T-helper 2 cell treated with Interferon-gamma antibody and Interleukin-4, amounts not matched to agents 5 μg/mL and 100 μg/mL, for 36 hours (primary cell): Measurements from ENCODE around the gene SMAD6.

Experiments
- DNase-seq: peaks from one replicate; pipeline ENCODE4 v3.0.0; 2021; ENCODE audit warnings: low spot score
- H3K27ac Mint-ChIP-seq: one replicate; pipeline ENCODE4 v1.8.0; 2021; ENCODE audit warnings: mild to moderate bottlenecking, mixed read lengths
- H3K27me3 Mint-ChIP-seq: one replicate; pipeline ENCODE4 v1.8.0; 2021; ENCODE audit warnings: low read depth, mixed read lengths
- H3K36me3 Mint-ChIP-seq: one replicate; pipeline ENCODE4 v1.8.0; 2021; ENCODE audit warnings: low read depth, mixed read lengths
- H3K4me1 Mint-ChIP-seq: one replicate; pipeline ENCODE4 v1.8.0; 2021; ENCODE audit warnings: low read depth, mixed read lengths
- H3K4me3 Mint-ChIP-seq: one replicate; pipeline ENCODE4 v1.8.0; 2022; ENCODE audit warnings: mild to moderate bottlenecking, moderate library complexity, mixed read lengths
- H3K9me3 Mint-ChIP-seq: one replicate; pipeline ENCODE4 v1.8.0; 2021; ENCODE audit warnings: mixed read lengths

Gene SMAD6

GRCh38 chr15:66763186-66764071 is 61.4 kb downstream of the SMAD6 start:
- Mint-ChIP-seq H3K27me3 (peaks cover 38% of the 10 kb centered on the region), H3K36me3 (no peaks in the 10 kb centered on the region), H3K27ac (no peak overlapping the region), H3K4me1 (peaks cover 2% of the 10 kb centered on the region), H3K4me3 (no peak overlapping the region), H3K9me3 (no peaks in the 10 kb centered on the region)
- no peak for DNase-seq

GRCh38 chr15:66764072-66764786 is 62.2 kb downstream of the SMAD6 start:
- peaks cover 38% of the 10 kb centered on the region for H3K27me3 Mint-ChIP-seq

GRCh38 chr15:66765478-66766281 is 63.6 kb downstream of the SMAD6 start:
- no peak for DNase-seq
- no peaks in the 10 kb centered on the region for H3K36me3 Mint-ChIP-seq
- no peaks in the 10 kb centered on the region for H3K9me3 Mint-ChIP-seq
- H3K4me3 Mint-ChIP-seq, result no peak overlapping the region
- peaks cover 38% of the 10 kb centered on the region for H3K27me3 Mint-ChIP-seq
- H3K4me1 Mint-ChIP-seq, result peaks cover 2% of the 10 kb centered on the region
- H3K27ac Mint-ChIP-seq, result no peak overlapping the region

More at GRCh38 chr15:66764072-66764786, 62.2 kb downstream of the SMAD6 start:
- no peaks in the 10 kb centered on the region for H3K9me3 Mint-ChIP-seq
- DNase-seq, result no peak
- H3K4me3 Mint-ChIP-seq, result no peak overlapping the region
- peaks cover 2% of the 10 kb centered on the region for H3K4me1 Mint-ChIP-seq
- H3K27ac Mint-ChIP-seq, result no peak overlapping the region
- no peaks in the 10 kb centered on the region for H3K36me3 Mint-ChIP-seq

DNA sequence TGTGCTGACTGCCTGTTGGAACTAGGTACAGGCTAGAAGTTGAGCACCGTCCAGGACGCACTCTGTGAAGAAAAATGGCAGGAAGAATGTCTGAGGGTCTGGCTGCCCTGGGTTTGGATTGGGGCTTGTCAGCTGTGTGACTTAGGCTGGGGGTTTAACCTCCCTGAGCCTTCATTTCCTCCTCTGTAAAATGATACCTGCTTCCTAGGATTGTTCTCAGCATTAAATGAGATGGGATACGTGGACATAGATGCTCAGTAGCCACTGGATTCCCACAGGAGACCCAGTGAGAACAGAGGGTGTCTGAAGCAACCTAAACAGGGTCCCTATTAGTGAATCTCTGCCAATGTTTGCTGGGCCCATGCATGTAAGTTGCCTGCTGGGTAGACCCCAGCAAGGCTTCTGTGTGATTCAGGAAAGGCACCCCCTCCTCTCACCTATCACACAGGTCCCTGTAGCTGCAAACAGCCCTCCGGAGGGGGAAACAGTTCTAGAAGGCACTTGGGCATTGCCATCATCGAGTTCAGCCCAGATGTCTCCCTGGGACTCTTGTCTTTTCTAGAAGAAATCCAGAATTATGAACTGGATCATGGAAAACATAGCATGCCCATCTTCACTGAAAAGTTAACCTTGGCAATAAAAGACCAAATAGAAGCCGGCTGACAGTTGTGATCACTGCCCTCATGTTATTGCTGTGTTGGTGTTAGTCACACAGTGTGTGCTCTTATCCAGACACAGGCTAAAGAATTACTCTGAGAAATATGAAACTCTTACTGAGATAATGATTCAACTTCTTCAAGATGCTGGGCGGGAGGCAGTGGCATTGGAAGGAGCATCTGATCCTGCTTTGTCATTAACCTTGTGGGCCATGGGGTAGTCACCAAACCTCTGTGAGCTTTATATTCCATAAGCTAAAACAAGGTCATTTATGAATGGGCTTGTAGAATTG is 64.5 kb downstream of the SMAD6 start:
- Mint-ChIP-seq H3K9me3 (no peaks in the 10 kb centered on the region), H3K4me1 (peaks cover 2% of the 10 kb centered on the region), H3K4me3 (no peak overlapping the region), H3K27me3 (peaks cover 38% of the 10 kb centered on the region), H3K27ac (no peak overlapping the region), H3K36me3 (no peaks in the 10 kb centered on the region)
- no peak for DNase-seq

DNA sequence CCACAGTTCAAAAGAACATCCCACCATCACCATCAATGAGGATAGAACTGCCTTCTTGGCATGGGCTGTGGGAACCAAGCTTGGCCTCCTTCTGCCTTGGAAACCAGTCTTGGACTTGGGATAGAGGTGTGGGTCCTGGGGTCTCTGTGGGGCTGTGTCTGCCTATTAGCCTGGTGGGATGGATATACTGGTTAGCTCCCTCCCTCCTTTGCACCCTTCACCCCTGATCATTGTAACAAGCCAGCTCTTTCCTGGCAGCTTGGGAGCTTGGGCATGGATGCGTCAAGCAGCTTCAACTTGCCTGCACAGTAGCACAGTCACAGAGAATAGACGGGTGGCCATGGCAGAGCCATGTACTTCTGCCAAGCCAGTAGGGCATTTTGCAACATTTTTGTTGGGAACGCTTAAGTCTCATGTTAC is 65.2 kb downstream of the SMAD6 start:
- no peak for DNase-seq
- H3K27ac Mint-ChIP-seq, result no peak overlapping the region
- H3K36me3 Mint-ChIP-seq, result no peaks in the 10 kb centered on the region
- peaks cover 33% of the 10 kb centered on the region for H3K27me3 Mint-ChIP-seq
- H3K4me3 Mint-ChIP-seq, result no peak overlapping the region
- H3K4me1 Mint-ChIP-seq, result peaks cover 2% of the 10 kb centered on the region
- H3K9me3 Mint-ChIP-seq, result no peaks in the 10 kb centered on the region

GRCh38 chr15:66768987-66769386 is 67.0 kb downstream of the SMAD6 start:
- Mint-ChIP-seq H3K4me3 (no peak overlapping the region), H3K36me3 (no peaks in the 10 kb centered on the region), H3K4me1 (peaks cover 2% of the 10 kb centered on the region), H3K27ac (no peak overlapping the region), H3K27me3 (peaks cover 24% of the 10 kb centered on the region), H3K9me3 (no peaks in the 10 kb centered on the region)
- no peak for DNase-seq

GRCh38 chr15:66770518-66771350 is 68.7 kb downstream of the SMAD6 start:
- H3K27ac Mint-ChIP-seq, result no peak overlapping the region
- H3K9me3 Mint-ChIP-seq, result no peaks in the 10 kb centered on the region
- no peaks in the 10 kb centered on the region for H3K36me3 Mint-ChIP-seq

GRCh38 chr15:66771351-66771650 is 69.3 kb downstream of the SMAD6 start:
- H3K4me1 Mint-ChIP-seq, result no peaks in the 10 kb centered on the region
- H3K27me3 Mint-ChIP-seq, result peaks cover 3% of the 10 kb centered on the region
- H3K27ac Mint-ChIP-seq, result no peak overlapping the region
- no peaks in the 10 kb centered on the region for H3K9me3 Mint-ChIP-seq
- H3K4me3 Mint-ChIP-seq, result no peak overlapping the region
- no peaks in the 10 kb centered on the region for H3K36me3 Mint-ChIP-seq
- no peak for DNase-seq

More at GRCh38 chr15:66770518-66771350, 68.7 kb downstream of the SMAD6 start:
- H3K4me1 Mint-ChIP-seq, result peaks cover 1% of the 10 kb centered on the region
- H3K4me3 Mint-ChIP-seq, result no peak overlapping the region
- no peak for DNase-seq
- H3K27me3 Mint-ChIP-seq, result peaks cover 8% of the 10 kb centered on the region

DNA sequence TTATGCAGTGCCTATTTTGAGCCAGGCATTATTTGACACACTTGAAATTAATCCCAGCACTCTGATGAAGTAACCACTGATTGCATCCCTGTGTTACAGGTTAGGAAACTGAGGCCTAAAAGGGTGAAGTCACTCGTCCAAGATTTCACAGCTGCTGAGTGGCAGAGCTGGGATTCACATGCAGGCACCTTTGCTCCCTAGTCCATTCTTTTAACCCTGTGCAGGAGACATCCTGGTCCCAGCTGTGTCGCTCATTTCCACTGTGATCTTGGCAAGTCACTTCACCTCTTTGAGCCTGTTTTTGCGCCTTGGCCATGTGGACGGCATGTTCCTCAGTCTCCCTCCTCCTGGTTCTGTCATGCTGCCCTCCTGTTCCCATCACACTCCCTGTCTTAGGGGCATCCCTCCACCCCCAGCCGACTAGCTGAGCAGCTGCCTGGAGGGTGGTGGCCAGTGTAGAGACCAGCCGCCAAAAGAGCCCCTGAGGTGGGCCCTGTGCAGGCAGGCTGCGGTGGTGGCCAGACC is 70.6 kb downstream of the SMAD6 start:
- Mint-ChIP-seq H3K4me1 (no peaks in the 10 kb centered on the region), H3K9me3 (no peaks in the 10 kb centered on the region), H3K27me3 (no peaks in the 10 kb centered on the region)

DNA sequence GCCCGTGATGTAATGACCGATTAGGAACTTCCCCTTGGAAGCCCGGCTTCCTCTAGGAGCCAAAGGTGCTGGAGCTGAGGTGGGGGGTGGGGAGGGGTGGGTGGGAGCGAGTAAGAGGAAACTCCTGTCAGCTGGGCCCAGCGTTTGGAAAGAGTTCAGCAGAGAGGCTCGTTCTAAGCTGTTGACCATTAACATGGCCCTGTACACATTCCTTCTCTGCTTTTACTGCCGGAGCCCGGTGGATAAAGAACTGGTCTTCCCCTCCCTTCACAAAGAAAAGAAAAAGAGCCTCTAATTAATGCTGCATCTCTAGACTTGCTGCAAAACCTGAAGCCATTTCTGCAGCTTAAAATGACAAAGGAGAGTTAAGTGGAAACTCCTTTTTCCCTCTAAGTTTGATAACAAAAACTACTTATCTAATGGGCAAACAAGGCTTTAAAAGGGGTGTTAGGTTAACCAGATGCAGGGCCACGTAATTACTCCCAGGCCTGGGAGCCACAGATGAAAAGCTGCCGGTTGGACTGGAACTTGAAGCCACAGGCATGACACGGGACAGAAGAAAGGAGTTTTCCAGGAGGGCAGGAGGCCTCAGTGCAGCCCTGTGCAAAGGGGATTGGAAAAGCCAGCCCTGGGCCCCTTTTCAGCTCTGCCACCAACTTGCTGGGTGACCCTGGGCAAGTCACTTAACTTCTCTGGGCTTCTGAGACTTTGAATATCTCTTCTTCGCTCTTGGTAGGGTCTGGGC is 71.3 kb downstream of the SMAD6 start:
- Mint-ChIP-seq H3K4me3 (no peak overlapping the region), H3K9me3 (no peaks in the 10 kb centered on the region), H3K4me1 (no peaks in the 10 kb centered on the region), H3K36me3 (no peaks in the 10 kb centered on the region), H3K27ac (no peak overlapping the region), H3K27me3 (no peaks in the 10 kb centered on the region)
- DNase-seq, result no peak

More for the DNA sequence above, 70.6 kb downstream of the SMAD6 start:
- Mint-ChIP-seq H3K27ac (no peak overlapping the region), H3K4me3 (no peak overlapping the region), H3K36me3 (no peaks in the 10 kb centered on the region)
- no peak for DNase-seq

DNA sequence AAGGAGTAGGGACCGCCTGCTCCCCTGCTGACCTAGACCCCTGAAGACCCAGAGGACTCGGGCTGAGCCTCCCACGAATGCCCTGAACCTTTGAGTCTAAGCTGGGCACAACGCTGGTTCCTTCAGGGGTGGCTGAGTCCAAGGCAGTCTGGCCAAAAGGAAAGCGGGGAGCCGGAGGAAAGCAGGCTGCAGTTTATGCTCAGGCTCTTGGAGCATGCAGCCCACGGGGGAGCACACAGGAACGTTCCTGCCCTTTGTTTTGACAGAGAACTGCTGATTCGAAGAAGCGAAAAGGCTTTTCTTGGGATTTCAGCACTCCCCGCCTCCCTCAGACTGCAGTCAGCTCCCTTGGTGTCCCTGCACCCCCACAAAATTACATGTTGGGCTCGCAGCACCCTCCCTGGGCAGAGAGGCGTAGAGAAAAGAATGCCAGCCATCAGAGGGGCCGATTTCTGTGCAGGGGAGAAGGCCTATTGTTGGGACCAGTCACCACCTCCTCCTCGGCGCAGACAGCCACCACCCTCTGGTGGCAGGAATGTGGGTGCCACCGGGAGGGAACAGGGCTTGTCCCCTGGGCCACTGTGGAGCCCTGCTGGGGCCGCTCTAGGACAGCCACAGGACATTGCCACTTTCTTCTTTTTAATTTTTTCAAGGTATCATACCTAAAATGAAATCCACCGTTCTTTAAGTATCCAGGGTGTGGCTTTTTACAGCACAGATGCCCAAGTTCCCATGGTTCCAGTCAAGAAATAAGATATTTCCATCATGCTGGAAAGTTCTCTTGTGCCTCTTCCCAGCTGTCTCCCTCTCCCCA is 72.2 kb downstream of the SMAD6 start:
- DNase-seq, result peak; percentile 13
- no peaks in the 10 kb centered on the region for H3K27me3 Mint-ChIP-seq

More for the DNA sequence above, 72.2 kb downstream of the SMAD6 start:
- no peaks in the 10 kb centered on the region for H3K9me3 Mint-ChIP-seq
- no peaks in the 10 kb centered on the region for H3K4me1 Mint-ChIP-seq
- H3K27ac Mint-ChIP-seq, result no peak overlapping the region
- no peak overlapping the region for H3K4me3 Mint-ChIP-seq
- no peaks in the 10 kb centered on the region for H3K36me3 Mint-ChIP-seq
